Measurements from ENCODE around the gene ZNF683. TPM values are rescaled to one million over a fixed set of nuclear protein-coding genes. Genes with fewer than 3 reads are reported as not detected.

The ZNF683 gene
- total and polyA plus RNA-seq, 4 donors = 0.24 to 0.87 (median 0.65) TPM; not detected in 1

GRCh38 chr1:26314501-26314900 is 58.0 kb downstream of the ZNF683 start:
- 84 to 86% methylated on average over 5 of the region's 5 CpGs for WGBS, 2 donors
- intact Hi-C loops (cut with DNase I) = no loop called here
- DNase-seq (no peak), ATAC-seq (ENCODE audit: low FRiP score) (no peak)
- H3K36me3 ChIP-seq (ENCODE audit: control insufficient read depth in 1 of 2, insufficient read depth in 2 of 2, low read length in 1 of 2) = no peaks in the 10 kb centered on the region
- no peaks in the 10 kb centered on the region for H3K4me1 ChIP-seq (ENCODE audit: control insufficient read depth in 1 of 2, insufficient read depth in 2 of 2, low read length in 2 of 2)
- H3K9me3 ChIP-seq (ENCODE audit: control insufficient read depth, low read length) = no peaks in the 10 kb centered on the region
- H3K27ac ChIP-seq (ENCODE audit: low read depth in 1 of 2, low read length in 2 of 2) = no peak overlapping the region
- no peak overlapping the region for H3K4me3 ChIP-seq (ENCODE audit: low read length in 2 of 2)
- H3K27me3 ChIP-seq (ENCODE audit: control insufficient read depth in 1 of 2, insufficient read depth in 2 of 2, low read length in 1 of 2) = no peaks in the 10 kb centered on the region

Other genes with a start within 250 kb of the ZNF683 start
- gene FAM110D, start 213.7 kb downstream of the ZNF683 start, total RNA-seq = 10 to 100 TPM in 1 of 2 donors, 1 to 10 TPM in 1; 5.0 to 15.7 TPM
- gene FAM110D, start 213.7 kb downstream of the ZNF683 start, polyA plus RNA-seq = 1 to 10 TPM in 1 of 2 donors, under 1 TPM in 1; 0.25 to 1.4 TPM
- gene C1orf232, start 203.8 kb downstream of the ZNF683 start, total RNA-seq = not detected
- gene C1orf232, start 203.8 kb downstream of the ZNF683 start, polyA plus RNA-seq = not detected
- gene ZNF593, start 202.8 kb downstream of the ZNF683 start, total RNA-seq = 10 to 100 TPM; 13.4 to 18.3 TPM
- gene ZNF593, start 202.8 kb downstream of the ZNF683 start, polyA plus RNA-seq = 10 to 100 TPM; 29.4 to 48.6 TPM
- not detected for gene ZNF593OS, start 200.9 kb downstream of the ZNF683 start, total RNA-seq
- under 1 TPM in 1 of 2 donors, not detected in 1; 0.20 TPM for gene ZNF593OS, start 200.9 kb downstream of the ZNF683 start, polyA plus RNA-seq
- 1 to 10 TPM; 1.5 to 1.7 TPM for gene CNKSR1, start 195.3 kb downstream of the ZNF683 start, total RNA-seq
- 1 to 10 TPM; 2.3 to 4.9 TPM for gene CNKSR1, start 195.3 kb downstream of the ZNF683 start, polyA plus RNA-seq
- gene CATSPER4, start 182.1 kb downstream of the ZNF683 start, total RNA-seq = not detected
- gene CATSPER4, start 182.1 kb downstream of the ZNF683 start, polyA plus RNA-seq = not detected
- 1 to 10 TPM; 3.0 to 5.9 TPM for gene CEP85, start 138.6 kb downstream of the ZNF683 start, total RNA-seq
- gene CEP85, start 138.6 kb downstream of the ZNF683 start, polyA plus RNA-seq = 1 to 10 TPM in 1 of 2 donors, under 1 TPM in 1; 0.74 to 1.9 TPM
- 100 to 1,000 TPM; 160 to 252 TPM for gene SH3BGRL3, start 92.7 kb downstream of the ZNF683 start, total RNA-seq
- gene SH3BGRL3, start 92.7 kb downstream of the ZNF683 start, polyA plus RNA-seq = 100 to 1,000 TPM; 219 to 232 TPM
- gene UBXN11, start 66.1 kb downstream of the ZNF683 start, total RNA-seq = 10 to 100 TPM; 14.6 to 33.9 TPM
- gene UBXN11, start 66.1 kb downstream of the ZNF683 start, polyA plus RNA-seq = 10 to 100 TPM; 11.6 to 46.8 TPM
- gene CD52, start 54.8 kb downstream of the ZNF683 start, total RNA-seq = 10 to 100 TPM; 12.0 to 14.7 TPM
- 10 to 100 TPM in 1 of 2 donors, 1 to 10 TPM in 1; 8.3 to 31.4 TPM for gene CD52, start 54.8 kb downstream of the ZNF683 start, polyA plus RNA-seq
- gene CRYBG2, start 18.6 kb downstream of the ZNF683 start, total RNA-seq = under 1 TPM in 1 of 2 donors, not detected in 1; 0.27 TPM
- 1 to 10 TPM in 1 of 2 donors, under 1 TPM in 1; 0.05 to 6.4 TPM for gene CRYBG2, start 18.6 kb downstream of the ZNF683 start, polyA plus RNA-seq
- gene LIN28A, start 38.1 kb upstream of the ZNF683 start, total RNA-seq = not detected
- not detected for gene LIN28A, start 38.1 kb upstream of the ZNF683 start, polyA plus RNA-seq
- gene DHDDS, start 59.6 kb upstream of the ZNF683 start, total RNA-seq = 10 to 100 TPM; 42.3 to 46.4 TPM
- gene DHDDS, start 59.6 kb upstream of the ZNF683 start, polyA plus RNA-seq = 10 to 100 TPM; 18.0 to 25.5 TPM
- 100 to 1,000 TPM; 153 to 171 TPM for gene HMGN2, start 99.7 kb upstream of the ZNF683 start, total RNA-seq
- 100 to 1,000 TPM; 385 to 535 TPM for gene HMGN2, start 99.7 kb upstream of the ZNF683 start, polyA plus RNA-seq
- gene RPS6KA1, start 157.0 kb upstream of the ZNF683 start, total RNA-seq = 10 to 100 TPM; 12.0 to 21.0 TPM
- 10 to 100 TPM in 1 of 2 donors, under 1 TPM in 1; 0.87 to 21.4 TPM for gene RPS6KA1, start 157.0 kb upstream of the ZNF683 start, polyA plus RNA-seq

All from aorta (tissue), 5 donors.